DMS 273 treated with DMSO at 0.1 percent for 48 hours (cell line): ENCODE data around the gene HAS3.
"Not testable (repeated sequence)": the region's sequence is repeated elsewhere in the genome, so short reads cannot be mapped to it uniquely, and the experiment has no call there.

Experiments used
- DNase-seq: peaks from one replicate; lab custom pipeline; 2025; lab: John Stamatoyannopoulos, UW

The HAS3 gene, protein sequence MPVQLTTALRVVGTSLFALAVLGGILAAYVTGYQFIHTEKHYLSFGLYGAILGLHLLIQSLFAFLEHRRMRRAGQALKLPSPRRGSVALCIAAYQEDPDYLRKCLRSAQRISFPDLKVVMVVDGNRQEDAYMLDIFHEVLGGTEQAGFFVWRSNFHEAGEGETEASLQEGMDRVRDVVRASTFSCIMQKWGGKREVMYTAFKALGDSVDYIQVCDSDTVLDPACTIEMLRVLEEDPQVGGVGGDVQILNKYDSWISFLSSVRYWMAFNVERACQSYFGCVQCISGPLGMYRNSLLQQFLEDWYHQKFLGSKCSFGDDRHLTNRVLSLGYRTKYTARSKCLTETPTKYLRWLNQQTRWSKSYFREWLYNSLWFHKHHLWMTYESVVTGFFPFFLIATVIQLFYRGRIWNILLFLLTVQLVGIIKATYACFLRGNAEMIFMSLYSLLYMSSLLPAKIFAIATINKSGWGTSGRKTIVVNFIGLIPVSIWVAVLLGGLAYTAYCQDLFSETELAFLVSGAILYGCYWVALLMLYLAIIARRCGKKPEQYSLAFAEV

DNA sequence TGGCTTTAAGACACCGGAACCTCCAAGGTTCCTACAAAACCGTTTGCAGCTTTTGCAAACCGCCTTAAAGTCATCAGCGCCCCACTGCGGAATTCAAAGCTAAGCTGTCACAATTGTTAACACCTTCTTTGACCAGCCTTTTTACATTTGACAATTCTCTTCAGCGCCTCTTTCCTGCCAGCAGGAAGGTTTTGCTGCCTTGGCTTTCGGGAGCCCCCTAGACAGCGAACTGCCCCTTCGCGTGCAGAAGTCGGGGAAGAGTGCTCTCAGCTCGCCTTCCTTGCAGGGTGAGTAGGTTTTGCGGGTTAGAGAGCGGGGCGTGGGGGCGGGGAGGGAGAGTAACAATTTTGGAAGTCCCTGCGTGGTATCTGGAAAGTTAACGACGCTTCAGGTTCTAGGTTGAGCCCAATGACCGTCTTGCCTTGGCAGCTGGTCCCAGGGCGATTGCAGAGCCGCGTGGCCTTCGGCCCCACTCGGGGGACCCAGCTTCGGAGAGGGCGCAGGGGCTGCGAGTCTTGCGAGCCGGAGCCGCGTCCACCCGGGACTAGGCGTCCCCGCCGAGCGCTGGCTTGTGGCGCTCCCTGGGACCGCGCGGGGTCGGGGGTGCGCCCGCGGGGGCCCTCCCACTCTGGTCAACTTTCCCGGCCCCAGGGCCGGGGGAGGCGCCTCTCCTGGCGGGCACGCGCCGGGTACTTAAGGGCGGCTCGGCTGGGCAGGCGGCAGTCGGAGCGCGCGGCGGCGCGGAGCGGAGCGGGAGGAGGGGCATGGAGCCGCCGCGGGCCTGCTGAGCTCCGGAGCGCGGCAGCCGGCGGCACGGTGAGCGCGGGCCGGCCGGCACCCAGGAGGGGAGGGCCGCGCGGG lies at the start of gene HAS3:
Gene HAS3, plus strand, starts transcription at position 153 of the 861 bp plus-strand sequence. CDS start 3,743 bp downstream, outside the sequence.
- peak; percentile 56 for DNase-seq

DNA sequence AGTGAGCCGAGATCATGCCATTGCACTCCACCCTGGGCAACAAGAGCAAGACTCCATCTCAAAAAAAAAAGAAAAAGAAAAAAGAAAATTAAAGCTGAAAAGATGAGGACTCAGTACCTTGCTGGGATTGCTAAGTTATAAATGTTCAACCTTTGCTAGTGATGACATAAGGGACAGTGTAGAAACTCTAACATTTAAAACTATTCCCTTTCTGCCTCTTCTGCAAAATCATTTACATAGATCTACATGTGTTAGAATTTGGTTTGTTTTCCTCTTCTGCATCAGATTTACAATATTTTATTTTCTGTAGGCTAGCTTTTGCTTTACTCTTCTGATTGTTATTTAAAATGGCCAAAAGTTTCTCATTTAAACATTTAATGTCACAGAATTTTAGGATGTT lies 49.5 kb upstream of the HAS3 start:
- no peak for DNase-seq

DNA sequence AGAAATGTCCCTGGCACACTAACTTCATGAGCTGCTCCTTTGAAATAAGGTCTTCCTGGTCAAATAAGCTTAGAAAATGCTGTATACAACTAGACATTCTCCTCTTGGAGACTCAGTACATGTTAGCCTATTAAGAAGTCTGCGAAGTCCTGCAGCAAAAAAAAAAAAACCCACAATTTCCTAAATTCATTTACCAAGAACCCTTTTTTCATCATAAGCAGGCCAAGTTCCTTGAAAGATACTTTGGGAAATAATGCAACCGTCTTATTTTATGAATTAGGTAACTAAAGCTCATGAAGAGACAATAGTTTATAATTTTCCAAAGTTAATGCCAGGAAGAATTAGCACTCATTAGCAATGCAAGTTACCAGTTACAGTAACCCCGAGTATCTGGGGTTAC lies 49.0 kb upstream of the HAS3 start:
- no peak for DNase-seq

DNA sequence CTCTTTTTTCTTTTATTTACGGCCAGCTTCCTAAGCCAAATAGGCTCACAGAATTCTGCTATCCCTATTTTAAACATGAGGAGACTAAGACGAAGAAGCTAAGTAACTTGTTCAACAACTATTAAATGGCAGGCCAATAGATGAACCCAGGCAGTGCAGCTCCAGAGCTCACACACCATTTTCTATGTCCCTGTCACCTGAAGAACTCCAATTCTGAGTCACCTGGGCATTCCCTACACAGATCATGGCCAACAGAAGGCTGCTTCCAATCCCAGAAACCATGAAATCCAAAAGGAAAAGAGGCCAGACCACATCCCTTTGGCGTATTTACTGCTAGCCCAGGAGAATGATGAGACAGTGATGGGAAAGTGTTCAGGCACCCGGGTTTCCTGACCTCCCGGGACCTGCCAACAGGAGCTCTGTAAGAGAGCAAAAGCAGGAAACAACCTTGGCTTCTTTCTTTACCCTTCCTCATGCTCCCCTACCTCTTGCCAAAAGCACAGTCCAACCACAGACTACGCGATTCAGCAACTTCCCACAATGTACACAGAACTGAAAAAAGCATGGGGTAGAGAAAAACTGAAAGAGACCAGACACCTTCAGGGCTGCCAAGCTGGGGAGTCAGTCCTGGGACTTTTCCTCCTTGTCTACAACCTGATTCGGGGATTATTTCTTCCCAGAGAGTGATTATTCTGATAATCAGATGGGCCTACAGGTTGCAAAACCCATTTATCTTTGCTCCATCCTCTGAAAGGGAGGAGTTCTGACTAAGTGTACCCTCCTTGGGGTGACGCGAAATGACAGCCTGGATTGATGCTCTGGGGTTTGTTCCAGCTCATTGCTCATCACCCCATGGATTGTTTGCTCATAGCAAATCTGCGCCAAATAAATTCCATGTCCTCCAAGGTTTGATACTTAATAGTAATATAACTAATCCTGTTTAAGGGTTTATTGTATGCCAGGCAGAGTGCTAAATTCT lies 47.8 kb upstream of the HAS3 start:
- no peak for DNase-seq

DNA sequence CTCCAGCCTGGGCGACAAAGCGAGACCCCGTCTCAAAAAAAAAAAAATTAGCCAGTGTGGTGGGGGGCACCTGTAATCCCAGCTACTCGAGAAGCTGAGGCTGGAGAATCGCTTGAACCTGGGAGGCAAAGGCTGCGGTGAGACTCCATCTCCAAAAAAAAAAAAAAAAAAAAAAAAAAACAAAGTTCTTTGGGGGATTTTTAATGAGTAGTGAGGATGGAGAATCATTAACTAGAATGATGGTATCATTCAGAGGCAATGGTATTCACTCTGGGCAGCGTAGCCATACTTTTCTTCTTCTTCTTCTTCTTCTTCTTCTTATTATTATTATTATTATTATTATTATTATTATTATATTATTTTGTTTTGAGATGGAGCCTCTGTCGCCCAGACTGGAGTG lies 42.0 kb upstream of the HAS3 start:
- not testable (repeated sequence) for DNase-seq

DNA sequence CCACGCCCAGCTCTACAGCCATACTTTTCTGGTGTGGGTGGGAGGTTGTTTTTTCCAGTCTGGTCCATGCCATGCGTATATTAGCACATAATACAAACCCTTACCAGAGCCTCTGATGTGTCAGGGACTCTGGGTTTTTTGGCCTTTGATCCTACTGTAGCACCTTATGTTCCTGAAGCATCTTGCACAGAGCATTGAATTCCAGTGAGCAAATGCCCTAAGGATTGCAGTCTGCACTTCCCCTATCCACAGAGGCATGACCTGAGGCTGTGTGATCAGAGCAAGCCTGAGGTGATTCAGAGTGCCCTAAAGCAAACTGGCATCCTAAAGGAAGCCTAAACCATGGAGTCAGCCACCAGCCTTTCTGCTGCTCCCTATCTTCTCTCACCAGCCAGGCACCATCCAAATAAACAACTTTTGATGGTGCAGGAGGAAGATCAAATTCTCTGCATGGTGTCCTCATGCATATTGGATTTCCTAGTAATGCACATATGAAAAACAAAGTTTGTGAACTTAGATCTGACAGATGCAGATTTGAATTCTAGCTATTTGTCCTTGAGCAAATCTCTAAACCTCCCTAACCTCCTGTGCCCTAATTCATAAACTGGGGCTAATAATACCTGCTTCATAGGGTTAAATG lies 41.2 kb upstream of the HAS3 start:
- no peak for DNase-seq

DNA sequence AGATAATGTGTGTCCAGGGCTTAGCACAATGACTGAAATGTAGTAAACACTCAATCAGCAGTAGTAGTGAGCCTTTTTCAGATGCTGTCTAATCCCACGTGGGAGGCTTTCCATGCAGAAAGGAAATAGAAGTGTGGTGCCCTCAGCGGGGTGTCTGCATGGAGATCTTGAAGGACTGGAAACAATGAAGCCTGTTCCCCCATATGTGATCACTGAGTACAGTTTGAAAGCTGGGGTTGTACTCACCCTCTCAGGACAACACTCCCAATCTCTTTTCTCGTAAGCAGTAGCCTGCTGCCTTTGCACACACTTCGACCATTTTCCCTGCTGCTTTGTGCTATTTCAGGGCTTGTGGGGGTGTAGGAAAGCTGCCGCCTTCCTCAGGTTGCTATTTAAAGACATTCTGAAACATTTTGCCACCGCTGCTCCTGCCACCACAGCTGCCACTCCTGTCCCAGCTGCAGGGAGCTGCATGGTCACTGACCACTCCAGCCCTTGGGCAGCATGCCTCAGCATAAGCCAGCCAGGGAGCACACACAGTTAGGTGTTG lies 40.6 kb upstream of the HAS3 start:
- DNase-seq: no peak

DNA sequence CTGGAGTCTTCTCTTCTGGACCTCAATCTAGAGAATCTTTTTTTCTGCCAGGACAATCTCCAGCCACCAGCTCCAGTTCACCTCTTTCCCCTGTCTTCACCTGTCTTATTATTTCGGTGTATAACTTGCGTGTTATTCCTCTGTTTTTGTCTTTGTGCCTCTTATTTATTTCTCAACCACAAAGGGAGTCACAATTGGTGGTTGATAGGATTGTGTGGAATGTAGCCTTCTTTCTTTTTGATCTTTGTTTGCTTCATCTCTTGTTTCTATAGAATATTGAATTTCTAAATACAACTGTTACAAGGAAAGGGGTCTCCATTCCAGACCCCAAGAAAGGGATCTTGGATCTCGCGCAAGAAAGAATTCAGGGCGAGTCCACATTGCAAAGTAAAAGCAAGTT lies 35.9 kb upstream of the HAS3 start:
- DNase-seq: no peak

DNA sequence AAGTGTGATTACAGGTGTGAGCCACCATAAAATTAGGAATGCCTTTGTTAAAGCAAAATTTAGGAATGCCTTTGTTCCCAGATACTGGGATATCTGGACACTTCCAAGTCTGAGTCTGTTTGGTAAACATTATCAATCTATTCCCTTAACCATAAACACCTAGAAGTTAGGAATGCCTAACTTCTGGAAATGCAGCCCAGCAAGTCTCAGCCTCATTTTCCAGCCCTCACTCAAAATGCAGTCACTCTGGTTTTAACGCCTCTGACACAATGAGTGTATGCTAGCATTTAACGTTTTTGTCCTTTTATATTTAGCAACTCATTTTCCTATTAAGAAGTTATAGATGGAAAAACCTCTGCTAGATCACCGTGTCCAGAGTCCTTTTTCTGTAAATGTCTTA lies 34.4 kb upstream of the HAS3 start:
- DNase-seq: no peak

DNA sequence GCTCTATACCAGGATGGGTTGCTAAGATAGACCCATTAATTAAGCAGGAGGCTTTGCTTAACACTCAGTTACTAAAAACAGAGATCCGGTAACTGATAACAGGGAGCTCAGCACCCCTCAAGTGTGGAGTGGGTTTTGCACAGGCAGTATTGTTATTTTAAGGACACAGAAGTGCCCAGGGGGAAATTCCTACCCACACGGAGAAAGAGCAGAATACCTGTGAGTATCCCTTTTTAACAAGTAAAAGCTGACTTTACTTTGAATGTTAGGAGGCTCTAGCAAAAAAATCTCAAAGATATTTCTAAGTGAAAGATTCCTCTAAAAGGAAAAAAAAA lies 32.8 kb upstream of the HAS3 start:
- no peak for DNase-seq

DNA sequence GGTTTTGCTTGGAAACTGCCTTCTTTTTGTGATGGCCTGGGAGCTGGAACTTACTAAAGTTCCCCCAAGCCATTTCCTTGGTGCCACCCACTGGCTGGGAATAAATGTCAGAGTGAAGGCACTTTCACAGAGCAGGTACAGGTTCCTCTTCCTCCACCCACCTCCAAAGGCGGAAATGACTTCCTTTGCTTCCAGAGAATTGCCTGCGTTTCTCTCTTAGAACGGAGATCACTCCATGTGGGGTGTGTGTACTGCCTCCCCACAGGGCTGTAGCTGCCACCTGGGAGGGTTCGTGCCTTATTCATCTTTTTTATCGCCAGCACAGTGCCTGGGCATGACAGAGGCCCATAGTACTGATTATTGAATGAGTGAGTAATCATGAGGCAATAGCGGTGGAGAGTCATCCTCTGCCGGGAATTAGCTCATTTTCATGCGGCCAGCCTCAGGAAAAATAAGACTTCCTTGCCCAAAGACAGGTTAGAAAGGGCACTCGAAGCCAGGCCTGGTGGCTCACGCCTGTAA lies 32.2 kb upstream of the HAS3 start:
- no peak for DNase-seq

DNA sequence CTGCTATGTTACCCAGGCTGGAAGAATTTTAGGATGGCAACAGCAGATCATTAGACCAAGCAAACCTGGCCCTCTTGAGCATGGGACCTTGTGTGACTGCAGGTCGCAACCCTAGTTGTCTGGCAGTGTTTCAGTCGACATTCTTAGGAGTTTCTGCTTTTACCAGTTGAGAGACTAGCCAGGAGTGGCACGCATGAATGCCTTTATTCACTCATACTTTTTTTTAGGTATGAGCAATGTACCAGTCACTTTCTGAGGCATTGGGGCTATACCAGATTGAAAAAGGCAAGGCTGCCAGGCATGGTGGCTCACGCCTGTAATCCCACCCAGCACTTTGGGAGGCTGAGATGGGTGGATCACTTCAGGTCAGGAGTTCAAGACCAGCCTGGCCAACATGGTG lies 28.2 kb upstream of the HAS3 start:
- no peak for DNase-seq

DNA sequence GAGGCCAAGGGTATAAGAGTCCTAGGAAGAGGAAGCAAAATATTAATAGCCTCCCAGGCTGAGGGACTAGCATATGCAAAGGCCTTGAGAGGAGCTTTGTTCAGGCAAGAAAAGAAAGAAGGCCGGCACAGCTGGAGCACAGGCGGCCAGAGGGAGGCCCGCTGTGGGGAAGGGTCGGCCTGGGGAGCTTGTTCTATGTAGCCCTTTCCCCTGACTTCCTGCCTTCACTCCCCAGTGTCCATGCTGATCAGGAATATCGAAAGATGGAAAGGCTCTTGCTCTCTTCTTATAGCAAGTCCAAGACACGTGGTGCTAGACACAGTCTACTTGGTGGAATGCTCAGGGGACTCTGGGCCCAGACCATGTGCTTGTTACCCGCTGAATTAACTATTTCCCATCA lies 27.4 kb upstream of the HAS3 start:
- no peak for DNase-seq

DNA sequence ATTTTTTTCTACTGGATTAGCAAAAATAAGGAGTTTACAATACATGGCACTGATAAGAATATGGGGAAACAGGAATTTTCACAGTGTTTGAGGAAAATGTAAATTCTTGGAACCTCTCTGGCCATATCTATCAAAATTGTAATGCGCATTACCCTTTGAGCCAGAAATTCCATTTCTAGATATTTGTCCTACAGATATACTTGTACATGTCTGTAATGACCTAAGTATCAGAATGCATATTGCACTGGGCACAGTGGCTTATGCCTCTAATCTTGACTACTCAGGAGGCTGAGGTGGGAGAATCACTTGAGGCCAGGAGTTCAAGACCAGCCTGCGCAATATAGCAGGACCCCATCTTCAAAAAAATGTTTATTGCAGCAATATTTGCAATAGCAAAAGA lies 25.8 kb upstream of the HAS3 start:
- DNase-seq: no peak

DNA sequence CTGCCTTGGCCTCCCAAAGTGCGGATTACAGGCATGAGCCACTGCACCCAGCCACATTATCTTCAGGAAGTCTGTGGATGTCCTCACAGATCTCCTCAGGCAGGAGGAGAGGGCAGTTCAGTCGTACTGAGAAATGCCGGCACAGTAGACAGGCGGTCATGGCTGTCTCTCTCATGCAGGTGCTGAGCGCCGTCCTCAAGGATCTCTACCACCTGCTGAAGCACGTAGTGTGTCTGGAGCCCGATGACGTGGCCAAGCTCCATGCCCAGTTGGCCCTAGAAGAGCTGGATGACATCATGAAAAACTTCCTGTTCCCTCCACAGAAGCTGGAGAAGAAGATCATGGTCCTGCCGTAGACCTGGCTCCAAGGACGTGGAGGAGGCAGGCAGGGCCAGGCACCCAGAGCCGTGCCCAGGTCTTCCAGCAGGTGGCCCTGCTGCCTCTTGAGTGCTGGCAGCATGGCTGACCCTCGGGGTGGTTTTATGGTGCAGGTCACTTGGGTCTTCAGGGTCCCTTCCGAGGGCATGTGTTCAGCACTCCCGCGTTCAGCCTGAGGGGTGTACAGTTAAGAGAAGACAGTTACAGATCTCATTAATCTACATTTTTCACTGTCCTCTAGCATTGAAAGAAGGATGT lies 22.0 kb upstream of the HAS3 start:
- DNase-seq: no peak

DNA sequence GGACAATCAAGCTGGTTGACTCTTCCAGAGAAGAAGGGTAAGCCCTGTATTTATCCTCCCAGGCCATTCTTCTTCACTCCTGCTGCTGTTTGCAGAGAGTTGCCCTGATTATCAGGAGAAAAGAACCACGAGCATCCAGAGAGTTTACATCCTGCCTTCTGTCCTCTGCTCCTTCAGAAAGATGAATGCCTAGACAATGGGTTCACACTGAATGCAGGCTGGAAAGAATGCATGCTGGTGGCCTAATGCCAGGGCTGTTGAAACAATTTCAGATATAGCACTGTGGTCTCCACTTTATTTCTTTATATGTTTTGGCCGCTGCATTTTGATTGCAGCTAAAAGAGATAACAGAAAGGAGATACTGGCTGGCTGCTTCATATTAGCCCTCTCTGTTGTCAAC lies 21.2 kb upstream of the HAS3 start:
- DNase-seq: no peak

DNA sequence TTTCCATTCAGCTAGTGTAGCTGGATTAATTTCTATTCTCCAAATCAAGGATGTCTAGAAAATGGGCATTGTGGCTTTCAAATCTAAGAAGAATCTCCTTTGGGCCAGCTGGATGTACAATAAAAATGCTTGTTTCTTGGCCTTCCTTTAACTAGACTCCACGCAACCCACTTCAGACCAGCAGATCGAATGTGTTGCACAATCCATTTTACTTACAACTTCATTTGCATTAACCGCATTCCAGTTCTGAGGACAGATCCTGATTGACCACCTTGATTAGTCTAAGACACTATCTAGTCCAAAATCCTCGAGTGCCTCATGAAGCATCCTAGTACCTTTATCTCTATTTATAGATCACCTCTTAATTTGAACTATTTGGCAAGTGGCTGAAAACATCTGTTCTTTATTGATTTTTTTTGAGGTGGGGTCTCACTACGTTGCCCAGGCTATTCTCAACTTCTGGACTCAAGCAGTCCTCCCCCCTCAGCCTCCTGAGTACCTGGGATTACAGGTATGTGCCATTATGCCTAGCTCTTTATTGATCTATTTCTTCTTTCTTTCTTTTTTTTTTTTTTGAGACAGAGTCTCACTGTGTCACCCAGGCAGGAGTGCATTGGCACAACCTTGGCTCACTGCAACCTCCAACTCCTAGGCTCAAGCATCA lies 20.3 kb upstream of the HAS3 start:
- DNase-seq: no peak

DNA sequence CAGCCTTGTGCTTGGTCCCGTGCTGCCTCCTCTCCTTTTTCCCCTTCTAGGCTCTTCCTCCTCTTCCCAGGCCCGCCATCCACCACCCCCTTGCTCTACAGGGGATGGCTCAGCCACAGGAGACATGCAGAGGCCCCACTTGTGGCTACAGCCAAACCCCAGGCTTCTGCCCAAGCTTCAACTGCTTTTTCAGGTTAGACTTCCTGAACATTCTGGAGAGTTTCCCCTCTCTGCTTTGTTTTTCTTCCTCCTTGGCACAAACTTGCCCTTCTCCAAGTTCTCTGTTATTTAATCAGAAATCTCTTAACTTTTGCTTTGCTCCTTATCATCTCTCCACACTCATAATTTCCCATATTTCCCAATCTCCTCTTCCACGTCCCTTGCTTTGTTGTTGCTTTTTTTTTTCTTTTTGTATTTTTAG lies 18.3 kb upstream of the HAS3 start:
- no peak for DNase-seq

DNA sequence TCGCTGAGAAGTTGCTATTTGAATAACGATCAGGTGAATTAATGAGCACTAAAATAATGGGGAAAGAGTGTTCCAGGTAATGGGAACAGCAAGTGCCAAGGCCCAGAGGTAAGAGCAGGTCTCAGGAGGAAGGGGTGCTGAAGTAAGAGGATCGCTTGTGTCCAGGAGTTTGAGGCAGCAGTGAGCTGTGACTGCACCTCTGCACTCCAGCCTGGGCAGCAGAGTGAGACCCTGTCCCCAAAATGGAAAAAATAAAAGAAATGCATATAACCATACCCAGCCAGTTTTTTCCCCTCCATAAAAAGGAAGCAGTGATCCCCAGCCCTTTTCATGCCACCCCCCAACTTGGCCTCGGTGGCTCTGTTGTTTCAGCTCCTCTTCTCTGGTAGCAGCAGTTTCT lies 16.8 kb upstream of the HAS3 start:
- no peak for DNase-seq
